Measurements from ENCODE around the gene STARD13. TPM values are rescaled to one million over a fixed set of nuclear protein-coding genes. Genes with fewer than 3 reads are reported as not detected.

STARD13 gene
- total RNA-seq, 1 experiment from 2014 or later, result 4.1 TPM

DNA sequence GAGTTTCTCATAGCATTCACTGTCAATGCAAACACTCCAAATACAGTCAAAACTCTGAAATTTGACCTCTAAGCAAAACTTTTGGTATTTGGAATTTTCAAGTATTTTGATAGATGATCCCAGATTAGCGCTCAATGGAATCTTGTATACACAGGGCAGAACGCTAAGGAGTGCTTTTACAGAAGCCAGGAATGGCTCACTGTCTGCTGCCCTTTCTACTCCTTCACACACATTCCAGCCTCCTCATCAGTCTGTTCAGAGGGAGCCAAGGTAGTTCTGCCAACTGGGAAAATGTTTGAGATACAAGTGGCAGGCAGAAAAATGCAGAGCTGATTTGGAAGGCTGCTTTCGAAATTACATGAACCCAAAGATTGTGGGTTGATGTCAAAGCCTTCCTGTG lies 4.4 kb upstream of the STARD13 start:
- Histone ChIP-seq H3K4me2 (ENCODE audit: low read length) (no peak overlapping the region), H3K4me3 (replicated peaks in 1 of 2; ENCODE audit: low read depth in 1 of 2, low read length in 2 of 2) (no peak overlapping the region), H3K79me2 (ENCODE audit: insufficient read depth, low read length) (no peaks in the 10 kb centered on the region), H3K9ac (ENCODE audit: low read length) (no peak overlapping the region), H3K27me3 (ENCODE audit: insufficient read depth, low read length) (no peaks in the 10 kb centered on the region), H3K4me1 (ENCODE audit: control insufficient read depth in 1 of 2, insufficient read depth in 2 of 2, low read length in 2 of 2) (peaks cover 1 to 12% of the 10 kb centered on the region in 2 experiments; a peak in 3 of 4 replicates), H3K36me3 (ENCODE audit: control insufficient read depth in 1 of 2, insufficient read depth in 2 of 2, low read length in 2 of 2) (no peaks in the 10 kb centered on the region), H2AFZ (ENCODE audit: low read depth, low read length, poor library complexity, severe bottlenecking) (no peak overlapping the region), H4K20me1 (ENCODE audit: insufficient read depth) (no peaks in the 10 kb centered on the region), H3K27ac (ENCODE audit: low read depth, low read length) (no peak overlapping the region), H3K9me2 (ENCODE audit: insufficient read depth) (no peaks in the 10 kb centered on the region), H3K9me3 (ENCODE audit: control insufficient read depth in 1 of 2, insufficient read depth in 1 of 2, low read depth in 1 of 2, low read length in 2 of 2) (no peaks in the 10 kb centered on the region)
- ChIA-PET POLR2A (no interaction called here), CTCF (no interaction called here), RAD21 (ENCODE audit: low non-redundant PET in 1 of 2, low total read pairs in 2 of 2, uncharacterized antibody in 2 of 2, unreplicated experiment in 2 of 2) (no interaction called here)
- ATAC-seq (no peak), DNase-seq (ENCODE audit: low read depth, low spot score) (no peak)
- intact Hi-C loops (cut with micrococcal nuclease), result no loop called here
- TF ChIP-seq ZFX (IDR thresholded peaks at IDR 0.05) (no peak), ELF1 (IDR thresholded peaks at IDR 0.05; ENCODE audit: borderline replicate concordance, low read depth) (no peak)
- BruUV-seq (replicated peaks), result no TSS peak

DNA sequence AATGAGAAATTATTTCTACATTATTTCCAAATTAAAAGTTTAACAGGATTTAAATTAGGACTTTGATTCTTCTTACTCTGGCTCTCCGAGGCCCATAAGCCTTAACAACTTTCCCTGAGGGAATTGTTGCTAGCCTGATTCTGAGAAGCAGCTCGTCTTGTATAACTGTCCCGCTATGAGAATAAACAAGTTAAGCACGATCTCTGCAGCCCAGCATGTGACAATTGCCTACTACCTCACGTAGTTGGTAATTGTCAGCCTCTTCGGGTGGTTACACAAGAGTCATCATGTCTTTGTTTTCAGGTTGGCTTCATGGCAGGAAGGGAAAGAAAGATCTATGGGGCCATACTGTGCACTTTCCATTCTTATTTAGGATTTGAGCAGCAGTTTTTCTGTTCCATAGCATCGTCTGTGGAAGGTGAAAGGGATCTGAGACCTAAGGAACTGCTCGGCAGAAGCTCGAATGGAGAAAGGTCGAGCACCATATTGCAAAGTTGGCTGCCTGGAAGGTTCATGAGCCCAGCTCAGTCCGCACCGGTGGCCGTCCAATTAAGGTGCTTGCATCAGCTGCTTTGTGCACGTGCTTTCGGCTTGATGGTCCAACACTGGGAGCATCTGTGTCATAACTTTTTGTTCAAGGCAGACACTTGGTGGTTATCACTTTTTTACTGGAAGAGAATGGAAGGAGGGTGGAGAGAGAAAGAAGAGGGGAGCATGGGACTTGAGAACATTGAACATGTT lies 1.8 kb upstream of the STARD13 start:
- BruUV-seq (replicated peaks), result no TSS peak
- Histone ChIP-seq H4K20me1 (ENCODE audit: insufficient read depth) (no peaks in the 10 kb centered on the region), H2AFZ (ENCODE audit: low read depth, low read length, poor library complexity, severe bottlenecking) (no peak overlapping the region), H3K4me3 (replicated peaks in 1 of 2; ENCODE audit: low read depth in 1 of 2, low read length in 2 of 2) (no peak overlapping the region), H3K79me2 (ENCODE audit: insufficient read depth, low read length) (no peaks in the 10 kb centered on the region), H3K9me2 (ENCODE audit: insufficient read depth) (no peaks in the 10 kb centered on the region), H3K27me3 (ENCODE audit: insufficient read depth, low read length) (no peaks in the 10 kb centered on the region), H3K36me3 (ENCODE audit: control insufficient read depth in 1 of 2, insufficient read depth in 2 of 2, low read length in 2 of 2) (no peaks in the 10 kb centered on the region), H3K9ac (ENCODE audit: low read length) (no peak overlapping the region), H3K4me2 (ENCODE audit: low read length) (no peak overlapping the region), H3K9me3 (ENCODE audit: control insufficient read depth in 1 of 2, insufficient read depth in 1 of 2, low read depth in 1 of 2, low read length in 2 of 2) (no peaks in the 10 kb centered on the region), H3K27ac (ENCODE audit: low read depth, low read length) (no peak overlapping the region), H3K4me1 (ENCODE audit: control insufficient read depth in 1 of 2, insufficient read depth in 2 of 2, low read length in 2 of 2) (peaks cover 3 to 15% of the 10 kb centered on the region in 2 experiments; a peak in 3 of 4 replicates)
- ChIA-PET RAD21 (ENCODE audit: low non-redundant PET in 1 of 2, low total read pairs in 2 of 2, uncharacterized antibody in 2 of 2, unreplicated experiment in 2 of 2) (no interaction called here), CTCF (no interaction called here), POLR2A (no interaction called here)
- ATAC-seq (no peak), DNase-seq (ENCODE audit: low read depth, low spot score) (no peak)
- intact Hi-C loops (cut with micrococcal nuclease), result no loop called here
- TF ChIP-seq CBX3 (IDR thresholded peaks at IDR 0.05; ENCODE audit: low read depth), result no peak
- no peak for TF ChIP-seq ZFX (IDR thresholded peaks at IDR 0.05)
- no peak for TF ChIP-seq SP1 (IDR thresholded peaks at IDR 0.05; ENCODE audit: low read depth)
- TF ChIP-seq POLR2A (IDR thresholded peaks at IDR 0.05; ENCODE audit: borderline replicate concordance, extremely low read depth, insufficient read depth, insufficient read length), result no peak
- TF ChIP-seq EGR1 (IDR thresholded peaks at IDR 0.05; ENCODE audit: low read depth), result no peak
- TF ChIP-seq TCF7L2 (IDR thresholded peaks at IDR 0.05; ENCODE audit: borderline replicate concordance, extremely low read depth, insufficient read depth, insufficient read length), result no peak
- no peak for TF ChIP-seq ELF1 (IDR thresholded peaks at IDR 0.05; ENCODE audit: borderline replicate concordance, low read depth)
- no peak for TF ChIP-seq EZH2 (IDR thresholded peaks at IDR 0.05)
- TF ChIP-seq POLR2AphosphoS5 (IDR thresholded peaks at IDR 0.05; ENCODE audit: low read depth, low read length), result no peak
- no peak for TF ChIP-seq JUND (IDR thresholded peaks at IDR 0.05)
- TF ChIP-seq, protein P1, sequence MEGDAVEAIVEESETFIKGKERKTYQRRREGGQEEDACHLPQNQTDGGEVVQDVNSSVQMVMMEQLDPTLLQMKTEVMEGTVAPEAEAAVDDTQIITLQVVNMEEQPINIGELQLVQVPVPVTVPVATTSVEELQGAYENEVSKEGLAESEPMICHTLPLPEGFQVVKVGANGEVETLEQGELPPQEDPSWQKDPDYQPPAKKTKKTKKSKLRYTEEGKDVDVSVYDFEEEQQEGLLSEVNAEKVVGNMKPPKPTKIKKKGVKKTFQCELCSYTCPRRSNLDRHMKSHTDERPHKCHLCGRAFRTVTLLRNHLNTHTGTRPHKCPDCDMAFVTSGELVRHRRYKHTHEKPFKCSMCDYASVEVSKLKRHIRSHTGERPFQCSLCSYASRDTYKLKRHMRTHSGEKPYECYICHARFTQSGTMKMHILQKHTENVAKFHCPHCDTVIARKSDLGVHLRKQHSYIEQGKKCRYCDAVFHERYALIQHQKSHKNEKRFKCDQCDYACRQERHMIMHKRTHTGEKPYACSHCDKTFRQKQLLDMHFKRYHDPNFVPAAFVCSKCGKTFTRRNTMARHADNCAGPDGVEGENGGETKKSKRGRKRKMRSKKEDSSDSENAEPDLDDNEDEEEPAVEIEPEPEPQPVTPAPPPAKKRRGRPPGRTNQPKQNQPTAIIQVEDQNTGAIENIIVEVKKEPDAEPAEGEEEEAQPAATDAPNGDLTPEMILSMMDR (IDR thresholded peaks at IDR 0.05 in 2 of 3, conservative IDR thresholded peaks at IDR 0.05 in 1 of 3; ENCODE audit: borderline replicate concordance in 1 of 3, insufficient read depth in 1 of 3, low read depth in 2 of 3, low read length in 2 of 3), result no peak
- TF ChIP-seq YY1 (IDR thresholded peaks at IDR 0.05; ENCODE audit: extremely low read depth, insufficient replicate concordance, low read depth, low read length), result no peak
- no peak for TF ChIP-seq ZNF274 (IDR thresholded peaks at IDR 0.05; ENCODE audit: low read depth, low read length)
- TF ChIP-seq CEBPB (IDR thresholded peaks at IDR 0.05; ENCODE audit: low read depth), result no peak
- TF ChIP-seq, protein P2, sequence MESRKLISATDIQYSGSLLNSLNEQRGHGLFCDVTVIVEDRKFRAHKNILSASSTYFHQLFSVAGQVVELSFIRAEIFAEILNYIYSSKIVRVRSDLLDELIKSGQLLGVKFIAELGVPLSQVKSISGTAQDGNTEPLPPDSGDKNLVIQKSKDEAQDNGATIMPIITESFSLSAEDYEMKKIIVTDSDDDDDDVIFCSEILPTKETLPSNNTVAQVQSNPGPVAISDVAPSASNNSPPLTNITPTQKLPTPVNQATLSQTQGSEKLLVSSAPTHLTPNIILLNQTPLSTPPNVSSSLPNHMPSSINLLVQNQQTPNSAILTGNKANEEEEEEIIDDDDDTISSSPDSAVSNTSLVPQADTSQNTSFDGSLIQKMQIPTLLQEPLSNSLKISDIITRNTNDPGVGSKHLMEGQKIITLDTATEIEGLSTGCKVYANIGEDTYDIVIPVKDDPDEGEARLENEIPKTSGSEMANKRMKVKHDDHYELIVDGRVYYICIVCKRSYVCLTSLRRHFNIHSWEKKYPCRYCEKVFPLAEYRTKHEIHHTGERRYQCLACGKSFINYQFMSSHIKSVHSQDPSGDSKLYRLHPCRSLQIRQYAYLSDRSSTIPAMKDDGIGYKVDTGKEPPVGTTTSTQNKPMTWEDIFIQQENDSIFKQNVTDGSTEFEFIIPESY (IDR thresholded peaks at IDR 0.05; ENCODE audit: extremely low read depth, insufficient replicate concordance, low read length), result no peak
- no peak for TF ChIP-seq SRF (IDR thresholded peaks at IDR 0.05; ENCODE audit: low read depth)
- TF ChIP-seq, protein P3, sequence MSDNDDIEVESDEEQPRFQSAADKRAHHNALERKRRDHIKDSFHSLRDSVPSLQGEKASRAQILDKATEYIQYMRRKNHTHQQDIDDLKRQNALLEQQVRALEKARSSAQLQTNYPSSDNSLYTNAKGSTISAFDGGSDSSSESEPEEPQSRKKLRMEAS (IDR thresholded peaks at IDR 0.05), result no peak
